ENCODE results near the gene KRTAP22-1. TPM values are rescaled to one million over a fixed set of nuclear protein-coding genes. Genes with fewer than 3 reads are reported as not detected.
A peak's percentile ranks its signal among the peaks of the same experiment; 100 is the strongest.

Gene KRTAP22-1
- total RNA-seq, 1 donor: not detected

- no peak overlapping the region for H2AFZ ChIP-seq (ENCODE audit: low read length)
- DNase-seq (ENCODE audit: insufficient read length, low spot score, missing footprints): no peak
- no peaks in the 10 kb centered on the region for H3K27me3 ChIP-seq (ENCODE audit: insufficient read depth, low read length)
- no peak overlapping the region for H3K4me3 ChIP-seq (ENCODE audit: insufficient read depth, low read length)
- H3K4me2 ChIP-seq (ENCODE audit: insufficient read depth, low read length): no peak overlapping the region
- no peak for TF ChIP-seq CTCF (IDR thresholded peaks at IDR 0.05; ENCODE audit: extremely low read depth, low read depth, low read length)
- H4K20me1 ChIP-seq (ENCODE audit: insufficient read depth, low read length): no peaks in the 10 kb centered on the region
- H3K4me1 ChIP-seq (ENCODE audit: insufficient read depth, low read length): no peaks in the 10 kb centered on the region
- no peaks in the 10 kb centered on the region for H3K36me3 ChIP-seq (ENCODE audit: insufficient read depth, low read length)
- no peaks in the 10 kb centered on the region for H3K79me2 ChIP-seq (ENCODE audit: insufficient read depth, low read length)
- H3K27ac ChIP-seq (ENCODE audit: low read depth, low read length): no peak overlapping the region
- peaks cover 8% of the 10 kb centered on the region for H3K9me3 ChIP-seq (ENCODE audit: low read depth, low read length)
These were observed 11.2 kb downstream of the KRTAP22-1 start for GRCh38 chr21:30612132-30612531.

GRCh38 chr21:30613836-30614235 lies 12.9 kb downstream of the KRTAP22-1 start, which contains the start of gene KRTAP6-1:
Gene KRTAP6-1, minus strand, starts transcription at chr21:30613930. Its CDS starts 26 bp downstream, at chr21:30613904.
- Histone ChIP-seq H3K79me2 (ENCODE audit: insufficient read depth, low read length) (no peaks in the 10 kb centered on the region), H3K9me3 (ENCODE audit: low read depth, low read length) (peaks cover 8% of the 10 kb centered on the region), H3K4me2 (ENCODE audit: insufficient read depth, low read length) (no peak within 1 kb of the TSS), H3K4me3 (ENCODE audit: insufficient read depth, low read length) (no peak within 1 kb of the TSS), H2AFZ (ENCODE audit: low read length) (no peak within 1 kb of the TSS), H3K27ac (ENCODE audit: low read depth, low read length) (no peak within 1 kb of the TSS), H3K4me1 (ENCODE audit: insufficient read depth, low read length) (no peaks in the 10 kb centered on the region), H3K27me3 (ENCODE audit: insufficient read depth, low read length) (no peaks in the 10 kb centered on the region), H4K20me1 (ENCODE audit: insufficient read depth, low read length) (no peaks in the 10 kb centered on the region), H3K36me3 (ENCODE audit: insufficient read depth, low read length) (no peaks in the 10 kb centered on the region)
- DNase-seq (ENCODE audit: insufficient read length, low spot score, missing footprints): no peak
- TF ChIP-seq CTCF (IDR thresholded peaks at IDR 0.05; ENCODE audit: extremely low read depth, low read depth, low read length): no peak

GRCh38 chr21:30615199-30615598 lies 14.3 kb downstream of the KRTAP22-1 start:
- Histone ChIP-seq H3K79me2 (ENCODE audit: insufficient read depth, low read length) (no peaks in the 10 kb centered on the region), H3K4me2 (ENCODE audit: insufficient read depth, low read length) (no peak overlapping the region), H3K9me3 (ENCODE audit: low read depth, low read length) (peaks cover 8% of the 10 kb centered on the region), H3K4me1 (ENCODE audit: insufficient read depth, low read length) (no peaks in the 10 kb centered on the region), H3K4me3 (ENCODE audit: insufficient read depth, low read length) (no peak overlapping the region), H3K36me3 (ENCODE audit: insufficient read depth, low read length) (no peaks in the 10 kb centered on the region), H2AFZ (ENCODE audit: low read length) (no peak overlapping the region), H3K27ac (ENCODE audit: low read depth, low read length) (no peak overlapping the region), H3K27me3 (ENCODE audit: insufficient read depth, low read length) (no peaks in the 10 kb centered on the region), H4K20me1 (ENCODE audit: insufficient read depth, low read length) (no peaks in the 10 kb centered on the region)
- no peak for DNase-seq (ENCODE audit: insufficient read length, low spot score, missing footprints)
- TF ChIP-seq CTCF (IDR thresholded peaks at IDR 0.05; ENCODE audit: extremely low read depth, low read depth, low read length): no peak

GRCh38 chr21:30616125-30616524 lies 15.2 kb downstream of the KRTAP22-1 start, which contains the start of gene KRTAP20-1:
Gene KRTAP20-1, plus strand, starts transcription at chr21:30616425. Its CDS starts 30 bp downstream, at chr21:30616455.
- H3K36me3 ChIP-seq (ENCODE audit: insufficient read depth, low read length): no peaks in the 10 kb centered on the region
- H3K27ac ChIP-seq (ENCODE audit: low read depth, low read length): no peak within 1 kb of the TSS
- H3K27me3 ChIP-seq (ENCODE audit: insufficient read depth, low read length): no peaks in the 10 kb centered on the region
- no peak within 1 kb of the TSS for H2AFZ ChIP-seq (ENCODE audit: low read length)
- no peak within 1 kb of the TSS for H3K4me2 ChIP-seq (ENCODE audit: insufficient read depth, low read length)
- H3K4me3 ChIP-seq (ENCODE audit: insufficient read depth, low read length): no peak within 1 kb of the TSS
- peak; percentile 18 for DNase-seq (ENCODE audit: insufficient read length, low spot score, missing footprints)
- TF ChIP-seq CTCF (IDR thresholded peaks at IDR 0.05; ENCODE audit: extremely low read depth, low read depth, low read length): no peak
- no peaks in the 10 kb centered on the region for H3K79me2 ChIP-seq (ENCODE audit: insufficient read depth, low read length)
- peaks cover 8% of the 10 kb centered on the region for H3K9me3 ChIP-seq (ENCODE audit: low read depth, low read length)
- H3K4me1 ChIP-seq (ENCODE audit: insufficient read depth, low read length): no peaks in the 10 kb centered on the region
- H4K20me1 ChIP-seq (ENCODE audit: insufficient read depth, low read length): no peaks in the 10 kb centered on the region
